Activated naive CD4-positive, alpha-beta T cell treated with anti-CD3 and anti-CD28 coated beads, Interleukin-2, amount 10 ng/mL, durations not matched to agents 7 days and 5 days (primary cell): ENCODE measurements around the gene SCGB1D2.

Source experiments
- CTCF ChIA-PET: fragments of 350-600 bp; sonication (Branson Sonifier 250); formaldehyde crosslinking; loops from one replicate; lab custom pipeline; 2021; ENCODE audit warnings: antibody characterized with exemption; lab: Charles Lee
- DNase-seq: peaks from one replicate; pipeline ENCODE4 v3.0.0-alpha.2; 2020
- H3K27ac Mint-ChIP-seq: one replicate; pipeline ENCODE4 v1.8.0; 2021; ENCODE audit warnings: mild to moderate bottlenecking, moderate library complexity, mixed read lengths
- H3K27me3 Mint-ChIP-seq: one replicate; pipeline ENCODE4 v1.8.0; 2021; ENCODE audit warnings: mild to moderate bottlenecking, mixed read lengths
- H3K36me3 Mint-ChIP-seq: one replicate; pipeline ENCODE4 v1.8.0; 2021; ENCODE audit warnings: mixed read lengths
- H3K4me1 Mint-ChIP-seq: one replicate; pipeline ENCODE4 v1.8.0; 2021; ENCODE audit warnings: mixed read lengths
- H3K4me3 Mint-ChIP-seq: one replicate; pipeline ENCODE4 v1.8.0; 2021; ENCODE audit warnings: mild to moderate bottlenecking, moderate library complexity, mixed read lengths
- H3K9me3 Mint-ChIP-seq: one replicate; pipeline ENCODE4 v1.8.0; 2021; ENCODE audit warnings: mixed read lengths

Gene SCGB1D2

GRCh38 chr11:62273284-62273683 is 31.2 kb downstream of the SCGB1D2 start:
- Mint-ChIP-seq H3K36me3 (no peaks in the 10 kb centered on the region), H3K9me3 (no peaks in the 10 kb centered on the region), H3K27ac (no peak overlapping the region), H3K27me3 (peaks cover 26% of the 10 kb centered on the region), H3K4me1 (no peaks in the 10 kb centered on the region), H3K4me3 (no peak overlapping the region)
- no peak for DNase-seq
- CTCF ChIA-PET, result no interaction called here

GRCh38 chr11:62273789-62274275 is 31.8 kb downstream of the SCGB1D2 start:
- Mint-ChIP-seq H3K4me3 (no peak overlapping the region), H3K27ac (no peak overlapping the region), H3K9me3 (no peaks in the 10 kb centered on the region), H3K36me3 (no peaks in the 10 kb centered on the region), H3K27me3 (peaks cover 26% of the 10 kb centered on the region), H3K4me1 (no peaks in the 10 kb centered on the region)
- CTCF ChIA-PET, result no interaction called here
- no peak for DNase-seq

GRCh38 chr11:62280452-62280851 is 38.4 kb downstream of the SCGB1D2 start:
- DNase-seq, result no peak
- Mint-ChIP-seq H3K9me3 (no peaks in the 10 kb centered on the region), H3K36me3 (no peaks in the 10 kb centered on the region), H3K4me3 (no peak overlapping the region), H3K4me1 (no peaks in the 10 kb centered on the region), H3K27me3 (peaks cover 15% of the 10 kb centered on the region), H3K27ac (no peak overlapping the region)
- CTCF ChIA-PET, result no interaction called here
